Measurements from ENCODE around the gene ANXA3. TPM values are rescaled to one million over a fixed set of nuclear protein-coding genes. Genes with fewer than 3 reads are reported as not detected.
A peak's percentile ranks its signal among the peaks of the same experiment; 100 is the strongest.

Gene ANXA3
- polyA plus RNA-seq, 3 donors, result 0.31 to 0.64 (median 0.55) TPM

DNA sequence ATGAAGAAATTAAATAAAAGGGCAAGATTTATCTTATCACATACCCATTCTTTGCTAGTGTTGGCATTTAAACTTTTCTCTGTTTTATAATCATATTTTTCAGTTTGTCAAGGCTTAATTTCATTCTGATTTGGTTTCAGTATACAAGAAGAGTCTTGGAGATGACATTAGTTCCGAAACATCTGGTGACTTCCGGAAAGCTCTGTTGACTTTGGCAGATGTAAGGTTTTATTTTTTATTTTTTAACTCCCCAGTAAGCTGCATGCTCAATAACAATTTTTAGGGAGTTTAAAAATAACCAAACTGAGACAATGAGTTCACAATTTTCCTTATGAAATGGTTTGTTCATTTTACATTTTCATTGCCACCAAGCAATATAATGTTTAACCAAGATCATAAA, 39.8 kb downstream of the ANXA3 start:
- Histone ChIP-seq H3K4me2 (replicated peaks; ENCODE audit: extremely low read depth, low read length, poor library complexity, severe bottlenecking) (no peak overlapping the region), H3K36me3 (replicated peaks in 1 of 2; ENCODE audit: control insufficient read depth in 1 of 2, insufficient read depth in 2 of 2, low read length in 2 of 2) (no peaks in the 10 kb centered on the region), H3K9me3 (replicated peaks in 1 of 2; ENCODE audit: control insufficient read depth in 1 of 2, insufficient read depth in 1 of 2, low read length in 2 of 2) (no peaks in the 10 kb centered on the region), H2AFZ (ENCODE audit: insufficient read depth, low read depth, low read length, poor library complexity, severe bottlenecking) (no peak overlapping the region), H3K4me3 (replicated peaks in 1 of 3; ENCODE audit: low read depth in 2 of 3, low read length in 3 of 3) (no peak overlapping the region), H3K27ac (ENCODE audit: low read depth in 1 of 2, low read length in 2 of 2) (no peak overlapping the region), H3K4me1 (ENCODE audit: control insufficient read depth in 1 of 2, insufficient read depth in 2 of 2, low read length in 2 of 2) (no peaks in the 10 kb centered on the region), H3K9ac (ENCODE audit: insufficient read depth, low read length, poor library complexity, severe bottlenecking) (no peak overlapping the region), H3K27me3 (ENCODE audit: control insufficient read depth in 2 of 2, insufficient read depth in 2 of 2, low read length in 2 of 2) (no peaks in the 10 kb centered on the region), H4K20me1 (ENCODE audit: insufficient read depth, low read length) (no peaks in the 10 kb centered on the region), H3K79me2 (ENCODE audit: insufficient read depth, low read length) (no peaks in the 10 kb centered on the region)
- Mint-ChIP-seq H3K36me3 (no peaks in the 10 kb centered on the region), H3K9me3 (no peaks in the 10 kb centered on the region), H3K4me3 (no peak overlapping the region), H3K4me1 (no peaks in the 10 kb centered on the region), H3K27ac (no peak overlapping the region), H3K27me3 (ENCODE audit: low read depth in 3 of 3) (peaks cover 0 to 4% (median 2%) of the 10 kb centered on the region in 3 donors)
- DNase-seq, result no peak
- TF ChIP-seq, protein P1, sequence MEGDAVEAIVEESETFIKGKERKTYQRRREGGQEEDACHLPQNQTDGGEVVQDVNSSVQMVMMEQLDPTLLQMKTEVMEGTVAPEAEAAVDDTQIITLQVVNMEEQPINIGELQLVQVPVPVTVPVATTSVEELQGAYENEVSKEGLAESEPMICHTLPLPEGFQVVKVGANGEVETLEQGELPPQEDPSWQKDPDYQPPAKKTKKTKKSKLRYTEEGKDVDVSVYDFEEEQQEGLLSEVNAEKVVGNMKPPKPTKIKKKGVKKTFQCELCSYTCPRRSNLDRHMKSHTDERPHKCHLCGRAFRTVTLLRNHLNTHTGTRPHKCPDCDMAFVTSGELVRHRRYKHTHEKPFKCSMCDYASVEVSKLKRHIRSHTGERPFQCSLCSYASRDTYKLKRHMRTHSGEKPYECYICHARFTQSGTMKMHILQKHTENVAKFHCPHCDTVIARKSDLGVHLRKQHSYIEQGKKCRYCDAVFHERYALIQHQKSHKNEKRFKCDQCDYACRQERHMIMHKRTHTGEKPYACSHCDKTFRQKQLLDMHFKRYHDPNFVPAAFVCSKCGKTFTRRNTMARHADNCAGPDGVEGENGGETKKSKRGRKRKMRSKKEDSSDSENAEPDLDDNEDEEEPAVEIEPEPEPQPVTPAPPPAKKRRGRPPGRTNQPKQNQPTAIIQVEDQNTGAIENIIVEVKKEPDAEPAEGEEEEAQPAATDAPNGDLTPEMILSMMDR (IDR thresholded peaks at IDR 0.05), result no peak
- WGBS (ENCODE audit: insufficient coverage), result no CpG with 5 or more reads among the region's 2 CpGs
- intact Hi-C loops (cut with micrococcal nuclease), result no loop called here

DNA sequence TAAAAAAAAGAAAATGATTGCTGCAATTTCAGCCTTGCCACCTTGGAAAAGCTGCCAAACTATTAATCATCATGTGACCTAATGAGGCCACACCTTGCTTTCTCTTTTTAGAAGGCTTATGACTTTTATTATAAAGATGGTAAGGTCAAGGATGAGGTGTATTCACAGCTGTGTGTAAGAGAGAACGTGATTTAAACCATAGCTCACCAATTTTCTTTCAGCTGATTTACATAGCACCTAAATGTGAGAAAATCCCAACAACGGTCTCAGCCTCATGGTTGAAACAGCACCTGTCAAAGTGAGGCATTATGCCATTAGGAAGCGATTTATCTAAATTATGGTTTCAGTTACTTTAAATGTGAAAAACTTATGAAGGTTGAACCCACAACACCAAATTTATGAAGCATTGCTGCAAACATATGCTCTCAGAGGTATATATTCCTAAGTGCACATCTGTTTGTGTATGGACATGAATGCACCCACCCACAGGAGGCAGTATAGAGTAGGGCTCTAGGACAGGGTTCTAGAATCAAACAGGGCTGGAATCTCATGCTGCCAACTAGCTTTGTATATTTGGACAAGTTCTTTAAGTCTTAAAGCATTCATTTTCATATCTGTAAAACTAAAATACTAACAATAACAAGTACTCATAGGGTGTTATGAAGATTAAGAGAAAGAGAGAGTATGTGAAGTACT, 40.7 kb downstream of the ANXA3 start:
- H2AFZ ChIP-seq (ENCODE audit: insufficient read depth, low read depth, low read length, poor library complexity, severe bottlenecking), result no peak overlapping the region
- no peaks in the 10 kb centered on the region for H4K20me1 ChIP-seq (ENCODE audit: insufficient read depth, low read length)
- no peak overlapping the region for H3K9ac ChIP-seq (ENCODE audit: insufficient read depth, low read length, poor library complexity, severe bottlenecking)
- DNase-seq, result no peak
- TF ChIP-seq, protein P1 (IDR thresholded peaks at IDR 0.05), result peak; percentile 38
- no peaks in the 10 kb centered on the region for H3K27me3 ChIP-seq (ENCODE audit: control insufficient read depth in 2 of 2, insufficient read depth in 2 of 2, low read length in 2 of 2)
- no peak overlapping the region for H3K4me2 ChIP-seq (replicated peaks; ENCODE audit: extremely low read depth, low read length, poor library complexity, severe bottlenecking)
- no peak overlapping the region for H3K27ac Mint-ChIP-seq
- no peaks in the 10 kb centered on the region for H3K9me3 Mint-ChIP-seq
- H3K4me3 ChIP-seq (replicated peaks in 1 of 3; ENCODE audit: low read depth in 2 of 3, low read length in 3 of 3), result no peak overlapping the region
- H3K9me3 ChIP-seq (replicated peaks in 1 of 2; ENCODE audit: control insufficient read depth in 1 of 2, insufficient read depth in 1 of 2, low read length in 2 of 2), result no peaks in the 10 kb centered on the region
- peaks cover 0 to 4% (median 2%) of the 10 kb centered on the region in 3 donors for H3K27me3 Mint-ChIP-seq (ENCODE audit: low read depth in 3 of 3)
- no peaks in the 10 kb centered on the region for H3K4me1 ChIP-seq (ENCODE audit: control insufficient read depth in 1 of 2, insufficient read depth in 2 of 2, low read length in 2 of 2)
- H3K4me3 Mint-ChIP-seq, result no peak overlapping the region
- no peaks in the 10 kb centered on the region for H3K4me1 Mint-ChIP-seq
- intact Hi-C loops (cut with micrococcal nuclease), result no loop called here
- no peaks in the 10 kb centered on the region for H3K79me2 ChIP-seq (ENCODE audit: insufficient read depth, low read length)
- no CpG with 5 or more reads among the region's 3 CpGs for WGBS (ENCODE audit: insufficient coverage)
- no peaks in the 10 kb centered on the region for H3K36me3 ChIP-seq (replicated peaks in 1 of 2; ENCODE audit: control insufficient read depth in 1 of 2, insufficient read depth in 2 of 2, low read length in 2 of 2)
- H3K27ac ChIP-seq (ENCODE audit: low read depth in 1 of 2, low read length in 2 of 2), result no peak overlapping the region
- H3K36me3 Mint-ChIP-seq, result no peaks in the 10 kb centered on the region
